Activated CD4-positive, alpha-beta T cell treated with anti-CD3 and anti-CD28 coated beads, Interleukin-2, amount 50 U/mL, for 4 hours (primary cell): Measurements from ENCODE around the gene AMBP.

Experiments used
- DNase-seq, 2 experiments: peaks; one replicate each; pipeline ENCODE4 v3.0.0-alpha.2; 2020

Gene AMBP

GRCh38 chr9:114078021-114078780 lies at the start of gene AMBP:
TSS of gene AMBP (minus strand) at chr9:114078300. CDS start at chr9:114078209, 91 bp downstream.
- no peak for DNase-seq

GRCh38 chr9:114126247-114127060 lies 48.4 kb upstream of the AMBP start:
- no peak for DNase-seq

- no peak for DNase-seq
These were observed 47.4 kb upstream of the AMBP start for GRCh38 chr9:114125476-114126013.

- no peak for DNase-seq
These were observed 46.8 kb upstream of the AMBP start for GRCh38 chr9:114124666-114125475.

GRCh38 chr9:114124138-114124537 lies 46.0 kb upstream of the AMBP start:
- DNase-seq = no peak

- no peak for DNase-seq
These were observed 45.2 kb upstream of the AMBP start for GRCh38 chr9:114123031-114123977.

GRCh38 chr9:114122136-114123027 lies 44.3 kb upstream of the AMBP start:
- DNase-seq = no peak

GRCh38 chr9:114121227-114122135 lies 43.4 kb upstream of the AMBP start:
- no peak for DNase-seq

- no peak for DNase-seq
These were observed 42.3 kb upstream of the AMBP start for GRCh38 chr9:114120192-114121014.

GRCh38 chr9:114119242-114120191 lies 41.4 kb upstream of the AMBP start:
- DNase-seq = no peak

- DNase-seq = no peak
These were observed 40.1 kb upstream of the AMBP start for GRCh38 chr9:114117996-114118830.

- DNase-seq = no peak
These were observed 39.5 kb upstream of the AMBP start for GRCh38 chr9:114117614-114117995.

GRCh38 chr9:114116126-114116747 lies 38.1 kb upstream of the AMBP start:
- no peak for DNase-seq

GRCh38 chr9:114115654-114116125 lies 37.6 kb upstream of the AMBP start:
- DNase-seq = no peak

- DNase-seq = no peak
These were observed 36.3 kb upstream of the AMBP start for GRCh38 chr9:114114364-114114763.
